C4-2B (cell line): ENCODE data around the gene AKT1S1.

ENCODE experiments used
- H3K27ac ChIP-seq: fragments of 450-650 bp; 2 replicates; pipeline ENCODE4 v1.5.1; 2017
- ZFX ChIP-seq: fragments of 450-650 bp; IDR thresholded peaks from 2 replicates; pipeline ENCODE4 v1.6.1; 2017
- TF ChIP-seq, protein P1 (sequence below): fragments of 450-650 bp; conservative IDR thresholded peaks from 2 replicates; pipeline ENCODE4 v1.5.1; 2017; ENCODE audit warnings: mild to moderate bottlenecking

Gene AKT1S1

DNA sequence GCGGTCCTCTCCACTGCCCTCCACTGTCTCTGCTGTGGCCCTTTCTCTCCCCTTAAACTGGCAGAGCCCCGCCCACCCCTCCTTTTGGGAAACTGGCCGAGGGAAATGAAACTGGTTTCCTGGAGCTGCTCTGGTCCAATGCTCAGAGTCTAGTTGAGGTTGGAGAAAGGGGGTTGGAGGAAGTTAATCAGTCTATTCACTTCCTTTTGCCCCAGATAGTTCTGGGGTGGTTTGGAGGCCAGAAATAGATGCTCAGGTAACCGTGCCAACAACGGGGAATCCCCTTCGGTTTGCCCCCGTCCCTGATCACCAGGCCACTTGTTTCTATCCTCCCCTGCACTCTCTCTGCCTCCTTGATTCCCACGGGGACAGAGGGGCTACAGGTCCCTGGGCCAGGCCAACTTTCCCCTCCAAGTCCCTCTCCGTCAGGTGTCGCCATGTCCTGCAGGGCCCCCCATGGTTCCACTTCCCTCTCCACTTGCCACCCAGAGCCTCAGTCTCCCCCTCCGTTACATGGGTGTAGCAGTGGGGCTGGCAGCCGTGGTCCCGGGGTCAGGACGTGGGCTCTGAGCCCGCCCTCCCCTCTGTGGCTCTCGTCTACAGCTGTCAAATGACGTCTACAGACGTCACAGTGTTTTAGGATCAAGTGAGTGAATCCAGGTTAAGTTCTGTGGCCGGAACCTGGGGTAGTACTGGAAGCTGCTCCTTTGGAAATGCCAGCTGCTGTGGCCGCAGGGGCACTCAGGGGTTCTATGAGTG, 19.9 kb upstream of the AKT1S1 start, which contains the start of gene IL4I1:
IL4I1 (minus strand) TSS at position 25 of the 759 bp plus-strand sequence. CDS start 727 bp downstream, outside the sequence.
- no peak within 1 kb of the TSS for H3K27ac ChIP-seq
- TF ChIP-seq, protein P1, sequence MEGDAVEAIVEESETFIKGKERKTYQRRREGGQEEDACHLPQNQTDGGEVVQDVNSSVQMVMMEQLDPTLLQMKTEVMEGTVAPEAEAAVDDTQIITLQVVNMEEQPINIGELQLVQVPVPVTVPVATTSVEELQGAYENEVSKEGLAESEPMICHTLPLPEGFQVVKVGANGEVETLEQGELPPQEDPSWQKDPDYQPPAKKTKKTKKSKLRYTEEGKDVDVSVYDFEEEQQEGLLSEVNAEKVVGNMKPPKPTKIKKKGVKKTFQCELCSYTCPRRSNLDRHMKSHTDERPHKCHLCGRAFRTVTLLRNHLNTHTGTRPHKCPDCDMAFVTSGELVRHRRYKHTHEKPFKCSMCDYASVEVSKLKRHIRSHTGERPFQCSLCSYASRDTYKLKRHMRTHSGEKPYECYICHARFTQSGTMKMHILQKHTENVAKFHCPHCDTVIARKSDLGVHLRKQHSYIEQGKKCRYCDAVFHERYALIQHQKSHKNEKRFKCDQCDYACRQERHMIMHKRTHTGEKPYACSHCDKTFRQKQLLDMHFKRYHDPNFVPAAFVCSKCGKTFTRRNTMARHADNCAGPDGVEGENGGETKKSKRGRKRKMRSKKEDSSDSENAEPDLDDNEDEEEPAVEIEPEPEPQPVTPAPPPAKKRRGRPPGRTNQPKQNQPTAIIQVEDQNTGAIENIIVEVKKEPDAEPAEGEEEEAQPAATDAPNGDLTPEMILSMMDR, result no peak
- TF ChIP-seq ZFX, result no peak

DNA sequence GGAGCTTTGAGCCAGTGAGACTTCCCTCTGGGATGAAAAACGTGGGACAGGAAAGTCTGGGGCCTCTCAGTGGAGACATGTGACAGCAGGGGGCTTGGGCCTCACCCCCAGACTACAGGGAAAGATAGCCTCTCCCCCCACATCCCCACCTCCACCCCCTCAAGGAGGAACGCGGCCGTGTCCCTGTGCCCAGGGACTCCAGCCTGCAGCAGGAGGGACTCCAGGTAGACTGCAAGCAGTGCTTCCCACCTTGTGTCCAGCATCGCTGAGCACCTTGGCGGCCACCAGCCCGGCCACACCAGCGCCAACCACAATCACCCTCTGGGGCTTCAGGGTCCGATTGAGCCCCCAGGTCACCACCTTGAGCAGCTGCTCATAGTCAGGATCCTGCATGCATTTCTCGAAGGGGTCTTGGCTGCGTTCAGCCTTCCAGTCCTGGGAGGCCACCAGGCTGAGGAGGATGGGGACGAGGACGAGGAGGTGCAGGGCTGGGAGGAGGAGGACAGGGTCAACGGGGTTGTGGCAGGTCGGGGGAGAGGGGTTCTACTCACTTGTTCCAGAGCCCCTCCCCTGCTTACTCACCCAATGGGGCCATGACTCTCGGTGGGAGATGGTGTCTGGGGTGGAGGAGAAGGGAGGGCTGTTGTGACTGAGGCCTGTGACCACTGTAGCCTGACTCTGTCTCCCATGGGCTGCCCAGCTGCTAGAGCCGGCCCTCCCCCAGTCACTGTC, 18.6 kb upstream of the AKT1S1 start:
- H3K27ac ChIP-seq, result no peak overlapping the region
- TF ChIP-seq, protein P1, result no peak
- no peak for TF ChIP-seq ZFX

DNA sequence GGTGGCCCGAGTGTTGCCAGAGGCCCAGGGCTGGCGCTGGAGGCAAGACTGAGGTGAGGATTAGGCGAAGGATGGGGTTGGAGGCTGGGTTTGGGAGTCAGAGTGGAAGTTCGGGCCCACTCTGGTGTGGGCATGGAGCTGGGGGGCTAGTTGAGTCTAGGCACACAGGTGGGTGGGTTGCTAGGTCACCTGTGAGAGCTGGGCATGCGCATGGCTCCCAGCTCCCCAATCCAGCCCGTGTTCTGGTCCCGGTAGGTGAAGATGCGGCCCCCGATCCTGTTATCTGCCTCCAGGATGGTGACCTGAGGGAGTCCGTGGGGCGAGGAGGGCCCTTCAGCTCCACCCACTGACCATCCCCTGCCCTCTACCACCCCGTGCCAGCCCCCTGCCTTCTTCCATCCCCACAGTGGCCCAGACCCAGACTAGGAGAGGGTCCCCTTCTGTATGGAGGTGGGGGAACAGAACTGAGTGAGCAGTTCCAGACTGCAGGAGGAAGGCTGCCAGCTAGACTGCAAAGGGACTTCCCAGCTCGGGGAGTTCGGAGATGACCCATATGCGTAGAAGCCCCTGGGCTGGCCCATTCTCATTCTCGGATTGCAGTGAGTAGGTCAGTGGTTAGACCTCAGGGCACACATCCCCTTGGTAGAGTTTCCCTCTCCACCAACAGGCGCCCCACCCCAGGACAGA, 17.9 kb upstream of the AKT1S1 start:
- TF ChIP-seq, protein P1, result no peak
- no peak for TF ChIP-seq ZFX
- no peak overlapping the region for H3K27ac ChIP-seq

DNA sequence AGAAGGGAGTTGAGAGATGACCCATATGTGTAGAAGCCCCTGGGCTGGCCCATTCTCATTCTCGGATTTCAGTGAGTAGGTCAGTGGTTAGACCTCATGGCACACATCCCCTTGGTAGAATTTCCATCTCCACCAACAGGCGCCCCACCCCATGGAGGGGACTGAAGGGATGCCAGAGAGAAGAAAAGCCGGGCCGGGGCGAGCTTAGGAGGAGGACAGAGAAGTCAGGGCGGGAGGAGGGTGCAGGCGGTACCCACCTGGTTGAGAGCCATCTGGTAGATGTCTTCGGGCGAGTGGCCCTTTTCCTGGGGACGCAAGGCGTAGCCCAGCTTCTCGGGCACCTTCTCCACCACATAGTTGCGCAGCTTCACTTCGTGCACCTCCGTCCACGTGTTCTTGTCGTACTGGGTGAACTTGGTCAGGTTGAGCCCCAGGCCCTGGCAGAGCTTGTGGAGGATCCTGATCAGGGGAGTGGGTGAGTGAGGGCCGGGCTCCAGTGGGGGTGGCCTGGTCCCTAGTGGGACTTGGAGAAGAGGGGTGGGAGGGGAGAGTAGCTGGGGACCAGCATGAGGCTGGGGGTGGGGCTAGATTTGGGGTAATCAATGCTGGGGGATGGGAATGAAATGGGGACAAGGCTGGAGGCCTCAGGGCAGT, 17.0 kb upstream of the AKT1S1 start:
- TF ChIP-seq, protein P1, result no peak
- no peak for TF ChIP-seq ZFX
- no peak overlapping the region for H3K27ac ChIP-seq

DNA sequence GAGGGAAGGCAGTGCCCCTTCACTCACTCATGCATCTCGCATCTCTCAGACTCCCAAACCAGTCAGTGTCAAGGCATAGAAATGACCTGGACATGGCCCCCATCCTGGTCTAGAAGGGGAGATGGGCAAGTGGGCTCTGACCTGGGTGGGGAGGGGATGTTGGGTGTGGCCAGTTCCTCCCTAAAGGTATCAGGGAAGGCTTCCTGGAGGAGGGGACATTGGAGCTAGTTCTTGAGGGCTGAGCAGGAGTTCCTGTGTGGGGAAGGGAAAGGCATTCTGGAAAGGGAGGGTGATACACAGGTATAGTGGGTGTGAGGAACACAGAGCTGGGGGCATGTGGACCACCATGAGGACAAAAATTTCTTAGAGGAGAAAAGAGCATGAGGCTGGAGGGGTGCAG, 15.6 kb upstream of the AKT1S1 start:
- TF ChIP-seq, protein P1, result no peak
- TF ChIP-seq ZFX, result no peak
- H3K27ac ChIP-seq, result no peak overlapping the region

DNA sequence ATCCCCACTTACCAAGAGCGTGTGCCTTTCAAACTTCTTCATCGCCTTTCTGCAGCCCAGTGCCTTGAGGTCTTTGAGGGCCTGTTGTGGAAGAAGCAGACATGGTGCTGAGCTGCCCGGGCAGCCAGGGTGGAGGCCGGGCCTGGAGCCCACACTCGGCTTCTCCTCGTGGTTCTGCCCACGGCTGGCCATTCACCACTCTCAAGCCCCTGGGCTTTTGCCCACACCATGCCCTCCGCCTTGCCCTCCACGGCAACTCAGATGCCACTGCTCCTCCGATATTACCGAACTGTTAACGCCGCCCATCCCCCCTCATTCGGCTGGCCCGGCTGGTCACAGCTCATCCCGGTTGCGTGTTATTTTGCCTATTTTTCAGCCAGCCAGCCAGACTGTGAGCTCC, 14.2 kb upstream of the AKT1S1 start:
- H3K27ac ChIP-seq, result no peak overlapping the region
- TF ChIP-seq ZFX, result no peak
- TF ChIP-seq, protein P1, result no peak
